Astrocyte (in vitro differentiated cells and primary cell): Measurements from ENCODE around the gene CNKSR1.

Experiments used
- EZH2 ChIP-seq: IDR thresholded peaks from 2 replicates; pipeline ENCODE4 v1.6.1; 2012; ENCODE audit warnings: mild to moderate bottlenecking, low read length, inconsistent platforms; ENCODE audit not compliant: insufficient read depth
- TF ChIP-seq, protein P1 (sequence below): IDR thresholded peaks from 2 replicates; pipeline ENCODE4 v1.5.1; 2011; ENCODE audit warnings: low read depth, mild to moderate bottlenecking, inconsistent platforms, low read length, moderate library complexity; ENCODE audit not compliant: insufficient read depth

DNA sequence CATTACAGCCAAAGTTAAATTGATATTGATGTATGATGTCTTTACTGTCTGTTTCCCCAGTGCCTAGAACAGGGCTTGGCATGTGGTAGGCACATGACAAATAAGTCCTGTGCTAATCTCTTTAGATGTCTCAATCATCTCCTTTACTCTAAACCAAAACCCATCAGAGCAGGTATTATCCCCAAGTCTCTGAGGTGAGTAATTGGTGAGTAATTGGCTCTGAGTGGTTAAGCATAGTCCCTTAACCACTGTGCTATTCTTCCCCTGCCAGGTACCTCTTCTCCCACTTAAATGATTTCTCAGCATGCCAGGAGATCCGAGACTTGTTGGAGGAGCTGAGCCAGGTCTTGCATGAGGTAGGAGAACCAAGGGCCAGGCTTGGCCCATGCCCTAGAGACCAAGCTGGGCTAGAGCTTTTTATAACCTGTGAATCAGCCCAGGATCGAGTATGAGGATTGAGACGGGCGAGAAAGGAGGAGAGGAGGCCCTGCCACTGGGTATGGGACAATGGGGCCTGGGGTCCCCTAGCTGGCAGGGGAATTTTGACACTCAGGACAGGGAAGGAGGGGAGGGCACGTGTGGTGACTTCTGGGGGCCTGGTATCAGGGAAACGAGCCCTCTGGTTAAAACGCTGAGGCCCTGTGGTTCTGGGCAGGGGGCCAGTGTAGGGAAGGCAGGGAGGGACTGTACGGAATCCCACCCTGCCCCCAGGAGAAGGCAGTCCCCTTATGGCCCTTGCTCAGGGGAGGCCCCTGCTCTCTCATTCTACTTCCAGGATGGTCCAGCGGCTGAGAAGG lies 4.5 kb downstream of the CNKSR1 start:
- TF ChIP-seq EZH2, result no peak
- TF ChIP-seq, protein P1, sequence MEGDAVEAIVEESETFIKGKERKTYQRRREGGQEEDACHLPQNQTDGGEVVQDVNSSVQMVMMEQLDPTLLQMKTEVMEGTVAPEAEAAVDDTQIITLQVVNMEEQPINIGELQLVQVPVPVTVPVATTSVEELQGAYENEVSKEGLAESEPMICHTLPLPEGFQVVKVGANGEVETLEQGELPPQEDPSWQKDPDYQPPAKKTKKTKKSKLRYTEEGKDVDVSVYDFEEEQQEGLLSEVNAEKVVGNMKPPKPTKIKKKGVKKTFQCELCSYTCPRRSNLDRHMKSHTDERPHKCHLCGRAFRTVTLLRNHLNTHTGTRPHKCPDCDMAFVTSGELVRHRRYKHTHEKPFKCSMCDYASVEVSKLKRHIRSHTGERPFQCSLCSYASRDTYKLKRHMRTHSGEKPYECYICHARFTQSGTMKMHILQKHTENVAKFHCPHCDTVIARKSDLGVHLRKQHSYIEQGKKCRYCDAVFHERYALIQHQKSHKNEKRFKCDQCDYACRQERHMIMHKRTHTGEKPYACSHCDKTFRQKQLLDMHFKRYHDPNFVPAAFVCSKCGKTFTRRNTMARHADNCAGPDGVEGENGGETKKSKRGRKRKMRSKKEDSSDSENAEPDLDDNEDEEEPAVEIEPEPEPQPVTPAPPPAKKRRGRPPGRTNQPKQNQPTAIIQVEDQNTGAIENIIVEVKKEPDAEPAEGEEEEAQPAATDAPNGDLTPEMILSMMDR, result no peak
